ENCODE results near the gene MDGA2.

DNA sequence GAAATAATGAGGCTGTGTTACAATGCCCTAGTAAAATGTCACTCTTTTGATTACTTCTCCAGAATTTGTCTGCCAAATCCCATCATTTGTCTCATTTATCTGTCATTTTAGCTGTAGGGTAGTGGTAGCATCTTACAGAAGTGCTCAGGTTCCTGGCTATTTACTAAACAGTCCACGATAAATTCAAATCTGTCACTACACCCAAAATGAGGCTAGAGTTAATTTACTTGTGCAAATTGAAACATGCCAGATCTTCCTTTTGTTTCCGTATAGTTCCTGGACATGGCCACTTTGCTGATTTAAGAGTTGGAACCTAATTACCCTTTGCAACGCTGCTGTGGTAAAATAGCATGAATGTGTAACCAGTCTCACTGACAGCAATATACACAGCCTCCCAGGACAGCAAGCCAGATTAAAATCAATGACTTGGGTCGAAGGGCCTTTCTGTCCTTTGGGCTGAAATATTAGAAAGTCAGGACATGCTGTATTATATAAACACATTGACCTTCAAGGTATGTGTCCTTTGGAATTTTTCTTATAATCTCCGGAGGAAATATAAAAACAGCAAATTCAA, 485.4 kb downstream of the MDGA2 start:
- TF ChIP-seq FOXK2 (IDR thresholded peaks at IDR 0.05): no peak
- no peak for TF ChIP-seq ZNF384 (IDR thresholded peaks at IDR 0.05)
- TF ChIP-seq TARDBP (IDR thresholded peaks at IDR 0.05): no peak
- TF ChIP-seq, protein P1, sequence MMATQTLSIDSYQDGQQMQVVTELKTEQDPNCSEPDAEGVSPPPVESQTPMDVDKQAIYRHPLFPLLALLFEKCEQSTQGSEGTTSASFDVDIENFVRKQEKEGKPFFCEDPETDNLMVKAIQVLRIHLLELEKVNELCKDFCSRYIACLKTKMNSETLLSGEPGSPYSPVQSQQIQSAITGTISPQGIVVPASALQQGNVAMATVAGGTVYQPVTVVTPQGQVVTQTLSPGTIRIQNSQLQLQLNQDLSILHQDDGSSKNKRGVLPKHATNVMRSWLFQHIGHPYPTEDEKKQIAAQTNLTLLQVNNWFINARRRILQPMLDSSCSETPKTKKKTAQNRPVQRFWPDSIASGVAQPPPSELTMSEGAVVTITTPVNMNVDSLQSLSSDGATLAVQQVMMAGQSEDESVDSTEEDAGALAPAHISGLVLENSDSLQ (IDR thresholded peaks at IDR 0.05): no peak
- TF ChIP-seq ELF4 (IDR thresholded peaks at IDR 0.05): no peak
- no peak for TF ChIP-seq BHLHE40 (IDR thresholded peaks at IDR 0.05; ENCODE audit: borderline replicate concordance)
- TF ChIP-seq CTBP1 (IDR thresholded peaks at IDR 0.05; ENCODE audit: borderline replicate concordance): no peak
